Measurements from ENCODE around the gene LPIN2.

- TF ChIP-seq CTCF (IDR thresholded peaks at IDR 0.05; ENCODE audit: low read length) (no peak), EZH2 (IDR thresholded peaks at IDR 0.05; ENCODE audit: borderline replicate concordance, low read length) (no peak)
Measured at GRCh38 chr18:3059272-3059671, 46.3 kb upstream of the LPIN2 start.

Measured in OCI-LY1 (cell line).